NOMO-1 treated with dmso at 0.1 percent for 144 hours (cell line): ENCODE data around the gene NUDT4B.
"Not testable (repeated sequence)": the region's sequence is repeated elsewhere in the genome, so short reads cannot be mapped to it uniquely, and the experiment has no call there.

Source experiments
- DNase-seq: peaks from one replicate; lab custom pipeline; 2025; ENCODE audit not compliant: unreplicated experiment; lab: John Stamatoyannopoulos, UW

The NUDT4B gene

DNA sequence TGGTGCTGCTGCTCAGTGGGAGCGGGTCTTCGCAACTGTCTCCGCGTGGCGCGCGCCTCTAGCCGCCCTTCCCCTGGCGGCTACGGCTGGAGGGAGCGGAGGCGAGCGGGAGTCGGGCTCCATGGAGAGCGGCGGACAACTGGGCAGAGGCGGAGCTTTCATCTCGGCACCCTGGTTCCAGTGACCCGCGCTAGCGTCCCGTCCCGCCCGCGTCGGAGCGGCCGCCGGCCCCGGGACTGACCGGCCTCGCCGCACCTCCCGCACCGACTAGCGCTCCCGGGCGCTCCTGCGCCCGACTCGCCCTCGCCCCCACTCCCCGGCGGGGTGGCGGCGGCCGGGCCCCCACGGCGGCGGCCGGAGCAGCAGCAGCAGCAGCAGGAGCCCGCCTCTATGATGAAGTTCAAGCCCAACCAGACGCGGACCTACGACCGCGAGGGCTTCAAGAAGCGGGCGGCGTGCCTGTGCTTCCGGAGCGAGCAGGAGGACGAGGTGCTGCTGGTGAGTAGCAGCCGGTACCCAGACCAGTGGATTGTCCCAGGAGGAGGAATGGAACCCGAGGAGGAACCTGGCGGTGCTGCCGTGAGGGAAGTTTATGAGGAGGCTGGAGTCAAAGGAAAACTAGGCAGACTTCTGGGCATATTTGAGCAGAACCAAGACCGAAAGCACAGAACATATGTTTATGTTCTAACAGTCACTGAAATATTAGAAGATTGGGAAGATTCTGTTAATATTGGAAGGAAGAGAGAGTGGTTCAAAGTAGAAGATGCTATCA is at the start of gene NUDT4B:
TSS of gene NUDT4B (plus strand) at position 212 of the 772 bp plus-strand sequence. CDS start at position 391, 179 bp downstream.
- DNase-seq, result not testable (repeated sequence)

GRCh38 chr1:148699357-148699756 is 49.2 kb upstream of the NUDT4B start:
- DNase-seq, result not testable (repeated sequence)

- DNase-seq, result not testable (repeated sequence)
Observed at GRCh38 chr1:148702242-148702641, 46.3 kb upstream of the NUDT4B start.

GRCh38 chr1:148703973-148704591 is 44.5 kb upstream of the NUDT4B start:
- not testable (repeated sequence) for DNase-seq

GRCh38 chr1:148705316-148705948 is 43.1 kb upstream of the NUDT4B start:
- not testable (repeated sequence) for DNase-seq

- DNase-seq, result not testable (repeated sequence)
Observed at GRCh38 chr1:148708779-148709333, 39.7 kb upstream of the NUDT4B start.

GRCh38 chr1:148710772-148711523 is 37.6 kb upstream of the NUDT4B start:
- not testable (repeated sequence) for DNase-seq

- not testable (repeated sequence) for DNase-seq
Observed at GRCh38 chr1:148712353-148712752, 36.2 kb upstream of the NUDT4B start.

DNA sequence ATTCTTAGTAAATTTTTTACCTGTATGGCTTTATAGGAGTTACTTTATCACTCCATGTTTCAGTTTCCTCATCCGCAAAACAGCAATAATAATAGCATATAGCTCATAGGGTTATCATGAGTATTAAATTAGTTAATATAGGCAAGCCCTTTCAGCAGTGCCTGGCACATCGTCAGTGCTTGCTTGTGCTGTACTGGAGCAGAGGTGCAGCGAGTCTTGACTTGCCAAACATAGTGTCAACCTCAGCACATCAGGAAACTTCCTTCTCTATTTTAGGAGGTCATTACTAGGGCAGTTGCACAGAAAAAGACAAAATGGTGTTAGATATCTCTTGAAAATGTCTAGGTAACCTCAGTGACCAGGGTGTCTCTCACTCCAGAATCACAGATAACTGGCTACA is 33.1 kb upstream of the NUDT4B start:
- not testable (repeated sequence) for DNase-seq

- DNase-seq, result not testable (repeated sequence)
Observed at GRCh38 chr1:148716966-148717520, 31.5 kb upstream of the NUDT4B start.

- not testable (repeated sequence) for DNase-seq
Observed at GRCh38 chr1:148720918-148721317, 27.7 kb upstream of the NUDT4B start.

DNA sequence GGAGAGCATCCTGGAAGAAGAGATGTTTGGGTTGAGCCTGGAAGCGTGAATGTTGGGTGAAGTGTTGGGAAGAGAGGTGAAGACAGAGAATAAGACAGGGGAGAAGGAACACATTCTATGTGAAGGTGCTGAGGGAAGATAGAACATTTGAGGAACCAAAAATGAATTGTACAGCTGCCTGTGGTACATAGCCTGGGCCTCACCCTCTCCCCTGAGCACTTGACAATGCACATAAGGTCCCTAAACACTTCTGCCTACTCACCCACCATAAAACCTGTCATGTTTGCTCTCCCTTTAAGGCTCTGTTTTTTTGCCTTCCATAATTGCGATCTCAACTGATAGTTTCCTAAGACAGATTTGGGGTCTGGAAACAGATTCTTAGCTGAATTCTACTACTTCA is 25.8 kb upstream of the NUDT4B start:
- DNase-seq, result not testable (repeated sequence)

DNA sequence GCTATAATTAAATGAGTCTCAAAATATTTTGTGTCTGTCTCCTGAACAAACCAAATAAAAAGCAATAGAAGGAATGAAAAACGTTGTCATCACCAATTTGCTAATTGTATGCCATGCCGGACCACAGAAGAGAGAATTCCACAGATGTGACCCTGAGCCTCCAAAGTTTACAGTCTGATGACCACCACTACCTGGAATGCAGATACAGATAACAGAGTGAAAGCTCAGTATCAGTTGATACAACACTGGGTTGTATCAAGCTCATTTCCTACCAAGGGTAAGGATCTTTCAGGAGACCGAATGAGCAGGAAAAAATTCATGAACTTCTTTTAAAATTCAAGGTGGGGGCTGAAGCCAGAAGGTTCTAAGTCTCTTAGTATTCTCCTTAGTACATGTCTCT is 25.1 kb upstream of the NUDT4B start:
- DNase-seq, result not testable (repeated sequence)

- DNase-seq, result not testable (repeated sequence)
Observed at GRCh38 chr1:148724872-148725271, 23.7 kb upstream of the NUDT4B start.

DNA sequence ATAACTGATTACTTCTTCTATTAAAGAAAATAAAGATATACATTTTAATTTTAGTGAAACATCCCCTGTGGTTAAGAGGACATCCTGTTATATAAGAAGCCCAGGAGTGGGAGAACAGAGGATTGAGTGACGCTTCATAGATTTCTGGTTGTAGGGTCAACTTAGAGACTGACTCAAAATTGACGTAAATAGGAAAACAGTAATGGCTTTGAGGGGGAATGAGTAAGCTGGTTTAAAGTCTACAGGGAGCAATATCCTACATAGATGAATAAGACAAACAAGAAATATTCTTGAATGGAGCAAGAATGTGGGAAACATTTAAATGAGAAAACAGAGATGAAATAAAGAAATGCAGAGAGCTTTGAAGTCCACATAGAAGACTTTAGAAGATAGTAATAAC is 20.7 kb upstream of the NUDT4B start:
- DNase-seq, result not testable (repeated sequence)

DNA sequence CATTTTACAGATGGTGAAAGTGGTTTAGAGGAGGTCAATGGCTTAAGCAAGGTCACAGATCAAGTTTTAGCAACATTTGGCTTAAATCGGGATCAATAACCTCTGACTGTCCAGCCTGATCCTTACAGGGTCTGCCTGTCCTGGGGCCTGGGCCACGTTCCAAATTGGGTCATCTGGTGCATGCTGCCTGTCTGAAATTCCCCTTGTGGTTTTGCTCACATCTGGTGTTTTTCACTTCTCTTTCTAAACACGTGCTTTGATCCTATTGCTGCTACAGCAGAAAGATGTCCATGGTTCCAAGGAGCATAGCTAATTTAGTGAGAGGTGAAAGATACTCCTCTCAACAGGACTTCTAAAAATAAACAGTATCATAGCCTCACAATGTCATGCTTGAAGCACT is 19.4 kb upstream of the NUDT4B start:
- DNase-seq, result not testable (repeated sequence)

DNA sequence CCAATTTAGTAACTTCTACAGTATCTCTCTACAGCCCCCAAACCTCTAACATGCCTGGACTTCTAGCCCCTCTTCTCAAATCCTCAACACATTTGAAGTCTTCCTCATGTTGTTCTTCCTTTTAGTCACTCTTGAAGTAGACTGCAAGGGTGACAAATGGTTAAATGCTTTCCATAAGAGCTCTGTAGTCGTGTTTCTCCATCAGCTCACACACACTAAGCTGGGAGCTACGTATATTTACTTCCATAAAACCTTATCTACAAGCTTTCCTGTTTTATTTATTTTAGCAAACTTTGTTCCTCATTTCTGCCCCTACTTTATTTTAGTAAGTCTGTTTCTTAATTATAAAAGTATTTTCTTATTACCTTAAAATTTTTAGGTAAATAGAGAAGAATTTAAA is 19.0 kb upstream of the NUDT4B start:
- not testable (repeated sequence) for DNase-seq

- not testable (repeated sequence) for DNase-seq
Observed at GRCh38 chr1:148732277-148732676, 16.3 kb upstream of the NUDT4B start.

DNA sequence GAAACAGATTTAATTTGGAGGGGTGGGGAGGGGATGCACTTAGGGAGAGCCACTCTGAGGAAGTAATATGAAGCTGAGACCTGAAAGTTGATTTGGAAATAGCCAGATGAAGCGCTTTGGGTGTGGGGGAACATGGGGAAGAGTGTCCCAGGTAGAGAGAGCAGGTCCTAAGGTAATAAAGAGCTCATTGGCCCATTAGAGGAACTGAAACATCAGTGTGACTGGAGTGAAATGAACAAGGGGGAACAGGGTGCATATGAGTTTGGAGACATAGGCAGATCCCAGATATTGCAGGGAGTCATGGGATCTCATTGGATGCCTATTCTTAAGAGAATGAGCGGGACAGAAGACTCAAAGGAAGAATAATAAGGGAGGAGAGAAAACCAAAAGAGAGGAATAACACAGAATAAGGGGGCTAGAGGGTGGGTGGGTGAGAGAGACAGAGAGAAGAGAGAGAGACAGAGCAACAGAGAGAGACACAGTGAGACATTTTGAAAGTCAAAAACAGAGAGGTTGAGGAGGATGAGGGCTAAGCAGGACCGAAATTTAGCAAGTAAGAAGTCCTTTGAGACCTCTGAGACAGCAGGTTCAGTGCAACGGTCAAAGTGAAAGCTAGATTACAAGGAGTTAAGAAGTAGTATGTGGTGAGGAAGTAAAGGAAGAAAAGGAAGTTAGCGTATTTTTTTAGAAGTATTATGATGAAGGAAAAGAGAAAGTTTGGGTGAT is 14.8 kb upstream of the NUDT4B start:
- not testable (repeated sequence) for DNase-seq

- DNase-seq, result not testable (repeated sequence)
Observed at GRCh38 chr1:148734311-148734662, 14.3 kb upstream of the NUDT4B start.
